Karpas-422 (cell line): ENCODE results near the gene PATL2. TPM values are rescaled to one million over a fixed set of nuclear protein-coding genes. Genes with fewer than 3 reads are reported as not detected.
"Not testable (repeated sequence)": the region's sequence is repeated elsewhere in the genome, so short reads cannot be mapped to it uniquely, and the experiment has no call there.

Experiments used
- DNase-seq: peaks from one replicate; pipeline ENCODE4 v3.0.0-alpha.2; 2015
- H2AFZ ChIP-seq: fragments of 200-600 bp; sonication (generic); 2 replicates; pipeline ENCODE4 v1.6.1; 2014; ENCODE audit warnings: antibody characterized with exemption, low read length, mixed read lengths
- H3K27ac ChIP-seq: fragments of 200-600 bp; sonication (generic); 2 replicates; pipeline ENCODE4 v1.5.1; 2014; ENCODE audit warnings: mild to moderate bottlenecking, low read length, moderate library complexity
- H3K27me3 ChIP-seq: fragments of 200-600 bp; sonication (generic); 2 replicates; pipeline ENCODE4 v1.6.1; 2014; ENCODE audit warnings: low read length, mixed read lengths
- H3K36me3 ChIP-seq: fragments of 200-600 bp; sonication (generic); 2 replicates; pipeline ENCODE4 v1.6.1; 2014; ENCODE audit warnings: low read length, mixed read lengths; ENCODE audit not compliant: insufficient read depth
- H3K4me1 ChIP-seq: fragments of 200-600 bp; sonication (generic); 2 replicates; pipeline ENCODE4 v1.6.1; 2014; ENCODE audit warnings: mild to moderate bottlenecking, low read length, mixed read lengths
- H3K4me2 ChIP-seq: fragments of 200-600 bp; sonication (generic); 2 replicates; pipeline ENCODE4 v1.6.1; 2014; ENCODE audit warnings: low read length, low read depth, mild to moderate bottlenecking; ENCODE audit not compliant: poor library complexity, severe bottlenecking
- H3K4me3 ChIP-seq: fragments of 200-600 bp; sonication (generic); 2 replicates; pipeline ENCODE4 v1.5.1; 2014; ENCODE audit warnings: mild to moderate bottlenecking, antibody characterized with exemption, low read length, mixed read lengths
- H3K79me2 ChIP-seq: fragments of 200-600 bp; sonication (generic); 2 replicates; pipeline ENCODE4 v1.6.1; 2014; ENCODE audit warnings: mild to moderate bottlenecking, low read length, mixed read lengths
- H3K9ac ChIP-seq: fragments of 200-600 bp; sonication (generic); 2 replicates; pipeline ENCODE4 v1.6.0; 2014; ENCODE audit warnings: low read length
- H3K9me2 ChIP-seq: fragments of 200-600 bp; sonication (generic), shearing (Covaris generic); replicated peaks from 2 replicates; pipeline ENCODE4 v1.6.0; 2014; ENCODE audit warnings: mild to moderate bottlenecking, low read length, moderate library complexity; ENCODE audit not compliant: insufficient read depth
- H3K9me3 ChIP-seq: fragments of 300-700, 200-600 bp; sonication (generic); 2 replicates; pipeline ENCODE4 v1.6.1; 2014; ENCODE audit warnings: low read length, mixed read lengths
- H4K20me1 ChIP-seq: fragments of 200-600 bp; sonication (generic); 2 replicates; pipeline ENCODE4 v1.6.1; 2014; ENCODE audit warnings: mild to moderate bottlenecking, antibody characterized with exemption, low read length, low read depth; ENCODE audit not compliant: insufficient read depth
- small RNA-seq: library from RNA; depleted of rRNA; stranded (forward); fragments of <200 nt; gene quantifications from one replicate; pipeline ENCODE3, GENCODE V24; 2014
- total RNA-seq: library from RNA; depleted of rRNA; stranded (reverse); fragments of >200 nt; shearing (Covaris generic); gene quantifications from 2 replicates; pipeline ENCODE4 v1.2.3, GENCODE V29; 2014; ENCODE audit warnings: low replicate concordance; rRNA removed

The PATL2 gene
- total RNA-seq, 1 experiment from 2014 or later = 5.0 TPM

DNA sequence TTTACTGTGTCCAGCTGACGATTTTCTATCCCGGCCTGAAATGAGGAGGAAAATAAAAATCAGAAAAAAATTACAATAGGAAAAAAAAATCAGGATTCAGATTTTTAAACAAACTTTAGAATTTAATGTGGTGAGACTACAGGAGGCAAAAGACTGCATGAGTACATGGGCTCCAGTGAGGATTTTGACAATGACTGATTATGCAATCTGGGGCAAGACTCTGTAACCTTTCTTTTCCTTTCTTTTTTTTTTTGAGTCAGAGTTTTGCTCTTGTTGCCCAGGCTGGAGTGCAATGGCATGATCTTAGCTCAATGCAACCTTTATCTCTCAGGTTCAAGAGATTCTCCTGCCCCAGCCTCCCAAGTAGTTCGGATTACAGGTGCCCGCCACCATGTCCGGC, 77.5 kb downstream of the PATL2 start:
- Histone ChIP-seq H3K4me2 (no peak overlapping the region), H3K9me2 (no peaks in the 10 kb centered on the region), H3K4me3 (no peak overlapping the region), H2AFZ (no peak overlapping the region), H3K4me1 (no peaks in the 10 kb centered on the region), H4K20me1 (no peaks in the 10 kb centered on the region), H3K36me3 (peaks cover 54% of the 10 kb centered on the region), H3K9ac (no peak overlapping the region), H3K9me3 (no peaks in the 10 kb centered on the region), H3K79me2 (peaks cover 17% of the 10 kb centered on the region), H3K27me3 (no peaks in the 10 kb centered on the region), H3K27ac (no peak overlapping the region)
- no peak for DNase-seq

- not testable (repeated sequence) for H3K27ac ChIP-seq, H3K4me3 ChIP-seq, H3K9me3 ChIP-seq, H3K4me1 ChIP-seq, H3K4me2 ChIP-seq, H3K79me2 ChIP-seq, H3K27me3 ChIP-seq, H2AFZ ChIP-seq, H3K9ac ChIP-seq, DNase-seq, H3K9me2 ChIP-seq, H4K20me1 ChIP-seq
- peaks cover 51% of the 10 kb centered on the region for H3K36me3 ChIP-seq
These were observed 85.8 kb downstream of the PATL2 start for GRCh38 chr15:44625286-44625685.

GRCh38 chr15:44623178-44623577, 87.9 kb downstream of the PATL2 start:
- H3K27ac ChIP-seq = no peak overlapping the region
- no peaks in the 10 kb centered on the region for H3K9me2 ChIP-seq
- H3K4me3 ChIP-seq = no peak overlapping the region
- H2AFZ ChIP-seq = no peak overlapping the region
- no peak overlapping the region for H3K4me2 ChIP-seq
- H3K36me3 ChIP-seq = peaks cover 44% of the 10 kb centered on the region
- no peaks in the 10 kb centered on the region for H3K4me1 ChIP-seq
- no peak for DNase-seq
- H4K20me1 ChIP-seq = no peaks in the 10 kb centered on the region
- H3K27me3 ChIP-seq = no peaks in the 10 kb centered on the region
- H3K9ac ChIP-seq = no peak overlapping the region
- no peaks in the 10 kb centered on the region for H3K9me3 ChIP-seq
- peaks cover 8% of the 10 kb centered on the region; the same call in 1 of the 2 replicates for H3K79me2 ChIP-seq

DNA sequence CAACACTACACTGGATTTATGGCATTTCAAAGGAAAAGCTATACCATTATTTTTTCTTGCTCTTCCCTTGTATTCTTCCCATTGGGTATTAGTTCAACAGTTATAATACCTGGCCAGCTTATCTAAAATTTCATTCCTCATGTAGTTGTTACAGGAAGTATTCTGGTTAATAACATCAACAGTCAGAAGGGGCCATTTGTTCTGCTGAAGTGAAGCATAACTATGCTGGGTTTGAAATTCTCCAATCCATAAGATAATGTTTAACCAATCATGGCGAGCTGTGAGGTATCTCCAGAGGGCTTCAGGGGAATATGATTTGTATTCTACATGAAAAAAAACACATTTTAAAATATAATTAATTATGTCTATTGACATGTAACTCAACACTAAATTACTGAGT, 91.0 kb downstream of the PATL2 start:
- Histone ChIP-seq H3K36me3 (peaks cover 43% of the 10 kb centered on the region; the same call in 1 of the 2 replicates), H3K4me2 (no peak overlapping the region), H3K79me2 (no peaks in the 10 kb centered on the region; the same call in 1 of the 2 replicates), H2AFZ (no peak overlapping the region), H3K27ac (no peak overlapping the region), H3K27me3 (no peaks in the 10 kb centered on the region), H3K9ac (no peak overlapping the region), H3K9me2 (no peaks in the 10 kb centered on the region), H3K4me1 (no peaks in the 10 kb centered on the region), H4K20me1 (no peaks in the 10 kb centered on the region), H3K4me3 (no peak overlapping the region), H3K9me3 (no peaks in the 10 kb centered on the region)
- no peak for DNase-seq

- no peak overlapping the region for H3K4me2 ChIP-seq
- no peak overlapping the region for H3K27ac ChIP-seq
- H3K79me2 ChIP-seq = no peaks in the 10 kb centered on the region
- H4K20me1 ChIP-seq = no peaks in the 10 kb centered on the region
- no peak overlapping the region for H2AFZ ChIP-seq
- no peaks in the 10 kb centered on the region for H3K4me1 ChIP-seq
- no peak overlapping the region for H3K4me3 ChIP-seq
- H3K36me3 ChIP-seq = peaks cover 64% of the 10 kb centered on the region
- no peak overlapping the region for H3K9ac ChIP-seq
- no peaks in the 10 kb centered on the region for H3K27me3 ChIP-seq
- H3K9me3 ChIP-seq = no peaks in the 10 kb centered on the region
- no peaks in the 10 kb centered on the region for H3K9me2 ChIP-seq
- no peak for DNase-seq
These were observed 94.1 kb downstream of the PATL2 start for GRCh38 chr15:44616974-44617373.

Small RNA genes lying within 50 kb of the gene (small RNA-seq; reads per million reads assigned to genes)
- gene RF00019 = not detected

Other genes starting within 250 kb of the PATL2 start
- 36.1 and 70.7 TPM in 2 replicates for gene EIF3J, start 174.2 kb downstream of the PATL2 start, total RNA-seq
- gene SPG11, start 47.7 kb downstream of the PATL2 start, total RNA-seq = 80.6 and 123 TPM in 2 replicates
- 2,186 and 3,959 TPM in 2 replicates for gene B2M, start 194 bp upstream of the PATL2 start, total RNA-seq
- 22.7 and 26.0 TPM in 2 replicates for gene TRIM69, start 25.2 kb upstream of the PATL2 start, total RNA-seq
- gene TERB2, start 245.4 kb upstream of the PATL2 start, total RNA-seq = not detected in 2 replicates